Activated CD4-positive, alpha-beta T cell treated with anti-CD3 and anti-CD28 coated beads, Interleukin-2, Interleukin-4, amounts not matched to agents 100 ng/mL and 50 ng/mL, durations not matched to agents 16 hours and 8 hours (primary cell): ENCODE data around the gene FRMD1.

ENCODE experiments used
- DNase-seq: peaks from one replicate; pipeline ENCODE4 v3.0.0-alpha.2; 2020; ENCODE audit warnings: low spot score

FRMD1 gene

DNA sequence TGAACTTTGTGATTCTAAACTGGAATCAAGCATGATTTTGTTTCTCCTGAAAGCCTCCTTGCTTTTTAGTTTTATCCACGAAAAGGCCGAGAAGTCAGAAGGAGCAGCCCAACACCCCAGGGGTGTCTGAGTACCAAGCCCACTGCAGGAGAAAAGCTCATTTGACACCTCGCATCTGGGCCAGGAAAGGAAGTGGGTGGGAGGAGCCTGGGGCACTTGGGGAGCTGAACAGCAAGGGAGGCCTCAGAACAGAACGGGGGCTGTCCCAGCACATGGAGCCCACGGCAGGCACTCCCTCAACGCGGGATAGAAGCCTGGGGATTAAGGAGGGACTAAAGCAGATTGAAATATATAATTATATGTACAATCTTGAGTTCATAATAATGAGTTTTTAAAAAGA lies 75.0 kb downstream of the FRMD1 start:
- no peak for DNase-seq
